Smooth muscle cell (in vitro differentiated cells): ENCODE data around the gene IL2RA. TPM values are rescaled to one million over a fixed set of nuclear protein-coding genes. Genes with fewer than 3 reads are reported as not detected.

Experiments
- DNase-seq: peaks from one replicate; lab custom pipeline; 2025; ENCODE audit not compliant: unreplicated experiment; lab: John Stamatoyannopoulos, UW
- H2AFZ ChIP-seq: fragments of 200-600 bp; sonication (generic); 2 replicates; pipeline ENCODE4 v1.6.0; 2016; ENCODE audit warnings: antibody characterized with exemption, low read depth, mild to moderate bottlenecking
- H3F3A ChIP-seq: fragments of 200-600 bp; sonication (generic); 2 replicates; pipeline ENCODE4 v1.6.0; 2017; ENCODE audit warnings: antibody characterized with exemption, low read depth
- H3K27ac ChIP-seq: fragments of 200-600 bp; sonication (generic); 2 replicates; pipeline ENCODE4 v1.5.1; 2016; ENCODE audit warnings: low read depth, mild to moderate bottlenecking
- H3K27me3 ChIP-seq: fragments of 200-600 bp; sonication (generic); 2 replicates; pipeline ENCODE4 v1.6.1; 2016; ENCODE audit warnings: low read depth, mild to moderate bottlenecking
- H3K36me3 ChIP-seq: fragments of 200-600 bp; sonication (generic); 2 replicates; pipeline ENCODE4 v1.5.1; 2016; ENCODE audit warnings: low read depth
- H3K4me1 ChIP-seq: fragments of 200-600 bp; sonication (generic); 2 replicates; pipeline ENCODE4 v1.5.1; 2016; ENCODE audit warnings: low read depth
- H3K4me2 ChIP-seq: fragments of 200-600 bp; sonication (generic); 2 replicates; pipeline ENCODE4 v1.6.0; 2016; ENCODE audit warnings: mild to moderate bottlenecking
- H3K4me3 ChIP-seq: fragments of 200-600 bp; sonication (generic); 2 replicates; pipeline ENCODE4 v1.5.1; 2016; ENCODE audit warnings: mild to moderate bottlenecking
- H3K79me2 ChIP-seq: fragments of 200-600 bp; sonication (generic); 2 replicates; pipeline ENCODE4 v1.6.0; 2016; ENCODE audit warnings: low read depth, mild to moderate bottlenecking
- H3K9ac ChIP-seq: fragments of 200-600 bp; sonication (generic); 2 replicates; pipeline ENCODE4 v1.6.0; 2016; ENCODE audit warnings: low read depth
- H3K9me3 ChIP-seq: fragments of 200-600 bp; sonication (generic); replicated peaks from 2 replicates; pipeline ENCODE4 v1.5.1; 2016; ENCODE audit warnings: low read depth
- H4K20me1 ChIP-seq: fragments of 200-600 bp; sonication (generic); 2 replicates; pipeline ENCODE4 v1.6.0; 2016; ENCODE audit warnings: low read depth
- WGBS: methylation state at CpG from one replicate; pipeline ENCODE4 v1.1.7; 2016; ENCODE audit warnings: low lambda C conversion rate; 5-methylcytosine and 5-hydroxymethylcytosine counted together
- polyA plus RNA-seq: library from polyadenylated mRNA; unstranded; fragments of >200 nt; fragmentation: Nextera tagmentation; extraction: Ambion mirVana; gene quantifications from 2 replicates; pipeline ENCODE4 v1.2.1, GENCODE V29; 2016
- total RNA-seq: library from RNA; depleted of rRNA; stranded (reverse); fragments of >200 nt; gene quantifications from 2 replicates; pipeline ENCODE4 v1.2.3, GENCODE V29; 2014
- TF ChIP-seq, protein P1 (sequence below): fragments of 200-600 bp; sonication (generic); IDR thresholded peaks from 2 replicates; pipeline ENCODE4 v1.5.1; 2017; ENCODE audit warnings: borderline replicate concordance, mild to moderate bottlenecking, antibody characterized with exemption; ENCODE audit not compliant: insufficient read depth, poor library complexity, severe bottlenecking

Gene IL2RA
- total and polyA plus RNA-seq, 2 experiments from 2014 or later, result not detected

DNA sequence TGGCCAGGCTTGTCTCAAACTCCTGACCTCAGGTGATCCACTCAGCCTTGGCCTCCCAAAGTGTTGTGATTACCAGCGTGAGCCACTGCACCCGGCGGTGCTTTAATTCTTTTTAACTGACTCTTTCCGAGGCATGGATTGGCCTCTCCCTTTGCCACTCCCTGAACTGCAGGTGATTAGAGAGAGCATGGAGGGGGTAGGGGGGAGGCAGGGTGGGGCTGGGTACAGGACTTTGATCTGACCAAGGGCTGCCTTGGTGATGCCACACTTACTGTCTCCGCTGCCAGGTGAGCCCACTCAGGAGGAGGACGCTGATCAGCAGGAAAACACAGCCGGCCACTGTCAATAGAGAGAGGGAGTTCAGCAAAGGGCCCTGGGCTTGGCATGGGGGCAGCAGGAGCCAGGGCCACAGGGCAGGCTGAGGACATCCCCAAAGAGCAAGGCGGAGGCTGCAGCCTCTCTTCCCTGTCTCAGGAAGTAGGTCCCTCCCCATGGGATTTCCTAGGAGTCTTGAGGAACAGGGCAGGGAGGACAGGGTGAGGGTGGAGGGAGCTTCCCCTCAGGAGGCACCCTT is 44.3 kb downstream of the IL2RA start:
- TF ChIP-seq, protein P1, sequence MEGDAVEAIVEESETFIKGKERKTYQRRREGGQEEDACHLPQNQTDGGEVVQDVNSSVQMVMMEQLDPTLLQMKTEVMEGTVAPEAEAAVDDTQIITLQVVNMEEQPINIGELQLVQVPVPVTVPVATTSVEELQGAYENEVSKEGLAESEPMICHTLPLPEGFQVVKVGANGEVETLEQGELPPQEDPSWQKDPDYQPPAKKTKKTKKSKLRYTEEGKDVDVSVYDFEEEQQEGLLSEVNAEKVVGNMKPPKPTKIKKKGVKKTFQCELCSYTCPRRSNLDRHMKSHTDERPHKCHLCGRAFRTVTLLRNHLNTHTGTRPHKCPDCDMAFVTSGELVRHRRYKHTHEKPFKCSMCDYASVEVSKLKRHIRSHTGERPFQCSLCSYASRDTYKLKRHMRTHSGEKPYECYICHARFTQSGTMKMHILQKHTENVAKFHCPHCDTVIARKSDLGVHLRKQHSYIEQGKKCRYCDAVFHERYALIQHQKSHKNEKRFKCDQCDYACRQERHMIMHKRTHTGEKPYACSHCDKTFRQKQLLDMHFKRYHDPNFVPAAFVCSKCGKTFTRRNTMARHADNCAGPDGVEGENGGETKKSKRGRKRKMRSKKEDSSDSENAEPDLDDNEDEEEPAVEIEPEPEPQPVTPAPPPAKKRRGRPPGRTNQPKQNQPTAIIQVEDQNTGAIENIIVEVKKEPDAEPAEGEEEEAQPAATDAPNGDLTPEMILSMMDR, result no peak
- Histone ChIP-seq H3K9ac (no peak overlapping the region), H3K4me3 (no peak overlapping the region)

DNA sequence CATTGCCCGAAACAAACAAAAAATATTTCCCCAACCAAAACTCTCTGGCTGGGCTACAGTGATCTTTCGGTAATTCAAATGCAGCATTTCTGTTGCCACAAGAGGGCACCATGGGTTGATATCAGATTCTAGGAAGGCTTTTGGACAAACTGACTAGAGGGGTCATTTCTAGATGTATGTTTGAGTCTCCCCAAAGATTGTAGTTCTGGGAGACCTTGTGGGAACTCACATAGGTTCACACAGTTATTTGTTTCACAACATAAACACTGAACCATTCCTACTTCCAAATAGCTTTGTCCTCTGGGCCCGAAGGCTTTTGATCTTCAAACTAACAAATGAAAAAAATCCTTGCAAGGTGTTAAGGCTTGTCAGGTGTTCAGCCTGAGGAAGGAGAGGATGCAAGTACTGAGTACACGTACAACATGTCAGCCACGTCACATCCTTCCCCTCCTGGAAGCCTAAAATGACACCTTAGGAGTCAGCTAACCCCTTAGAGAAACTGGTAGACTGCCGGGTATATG is 47.9 kb downstream of the IL2RA start:
- Histone ChIP-seq H4K20me1 (no peaks in the 10 kb centered on the region), H3K4me2 (no peak overlapping the region), H3K27me3 (no peaks in the 10 kb centered on the region), H3K27ac (no peak overlapping the region), H3K79me2 (no peaks in the 10 kb centered on the region), H3F3A (no peaks in the 10 kb centered on the region), H3K36me3 (no peaks in the 10 kb centered on the region), H2AFZ (no peak overlapping the region), H3K4me1 (no peaks in the 10 kb centered on the region), H3K9ac (no peak overlapping the region), H3K9me3 (no peaks in the 10 kb centered on the region), H3K4me3 (no peak overlapping the region)
- WGBS, result 60% methylated on average over 6 of the region's 6 CpGs
- TF ChIP-seq, protein P1, result peak; percentile 60
- DNase-seq, result no peak

More for the DNA sequence above, 44.3 kb downstream of the IL2RA start:
- Histone ChIP-seq H3K9me3 (no peaks in the 10 kb centered on the region), H2AFZ (no peak overlapping the region), H3K4me2 (no peak overlapping the region), H4K20me1 (no peaks in the 10 kb centered on the region), H3K79me2 (no peaks in the 10 kb centered on the region), H3K27me3 (no peaks in the 10 kb centered on the region), H3K36me3 (no peaks in the 10 kb centered on the region), H3K4me1 (no peaks in the 10 kb centered on the region), H3F3A (no peaks in the 10 kb centered on the region), H3K27ac (no peak overlapping the region)
- 93% methylated on average over 8 of the region's 8 CpGs for WGBS
- no peak for DNase-seq

DNA sequence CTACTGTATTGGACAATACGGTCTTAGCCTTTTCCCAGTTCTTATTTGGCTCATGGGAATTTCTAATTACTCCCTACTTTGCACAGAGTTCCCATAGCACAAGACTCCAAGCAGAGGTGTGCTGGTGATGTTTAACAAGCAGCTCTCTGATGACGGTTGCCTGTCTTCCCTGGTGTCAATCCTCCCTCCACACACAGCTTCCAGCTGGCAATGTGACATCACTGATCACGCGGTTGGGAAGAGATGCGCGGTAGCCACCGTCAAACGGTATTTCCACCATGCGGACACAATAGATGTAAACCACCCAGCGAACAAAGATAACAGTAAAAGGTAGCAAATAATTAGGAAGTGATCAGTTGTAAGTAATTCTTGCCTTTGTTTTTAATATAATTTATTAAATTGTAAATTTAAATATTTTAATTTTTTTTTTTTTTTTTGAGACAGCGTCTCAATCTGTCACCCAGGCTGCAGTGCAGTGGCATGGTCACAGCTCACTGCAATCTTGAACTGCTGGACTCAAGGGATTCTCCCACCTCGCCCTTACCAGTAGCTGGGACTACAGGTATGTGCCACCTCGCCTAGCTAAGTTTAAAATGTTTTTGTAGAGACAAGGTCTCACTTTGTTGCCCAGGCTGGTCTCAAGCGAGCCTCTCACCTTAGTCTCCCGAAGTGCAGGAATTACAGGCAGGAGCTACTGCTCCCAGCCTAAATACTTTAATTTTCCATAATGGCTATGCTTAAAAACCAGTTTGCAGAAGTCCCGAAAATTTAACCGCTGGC is 48.6 kb downstream of the IL2RA start:
- no peak overlapping the region for H3K4me3 ChIP-seq
- H3K27me3 ChIP-seq, result no peaks in the 10 kb centered on the region
- WGBS, result 86% methylated on average over 17 of the region's 17 CpGs
- TF ChIP-seq, protein P1, result no peak
- H3K79me2 ChIP-seq, result no peaks in the 10 kb centered on the region
- H4K20me1 ChIP-seq, result no peaks in the 10 kb centered on the region
- no peaks in the 10 kb centered on the region for H3K36me3 ChIP-seq
- no peak for DNase-seq
- no peak overlapping the region for H2AFZ ChIP-seq
- no peaks in the 10 kb centered on the region for H3K9me3 ChIP-seq
- no peak overlapping the region for H3K4me2 ChIP-seq
- H3F3A ChIP-seq, result no peaks in the 10 kb centered on the region
- no peaks in the 10 kb centered on the region for H3K4me1 ChIP-seq
- H3K27ac ChIP-seq, result no peak overlapping the region
- H3K9ac ChIP-seq, result no peak overlapping the region
